ENCODE data around the gene SLC7A9. TPM values are rescaled to one million over a fixed set of nuclear protein-coding genes. Genes with fewer than 3 reads are reported as not detected.

Gene SLC7A9
- polyA plus RNA-seq, 2 of the 4 experiments (the other 2 are of a cell fraction): 0.50 to 0.62 TPM

GRCh38 chr19:32917616-32917996 lies 48.0 kb upstream of the SLC7A9 start:
- no peak for TF ChIP-seq CHD2 (IDR thresholded peaks at IDR 0.05; ENCODE audit: low read length, partially characterized antibody)
- peak; percentile 61 for TF ChIP-seq MAFK (IDR thresholded peaks at IDR 0.05; ENCODE audit: partially characterized antibody)
- TF ChIP-seq KDM1A (IDR thresholded peaks at IDR 0.05; ENCODE audit: low read depth): no peak
- Histone ChIP-seq H3K27ac (no peak overlapping the region), H3K4me2 (no peak overlapping the region), H3K4me3 (no peak overlapping the region), H3K4me1 (no peaks in the 10 kb centered on the region), H3K9me3 (no peaks in the 10 kb centered on the region)
- DNase-seq (ENCODE audit: low read depth in 1 of 2, low spot score in 1 of 2): no peak
- peak; percentile 13 for FAIRE-seq
- CTCF ChIA-PET: no interaction called here
- ATAC-seq: no peak
- POLR2A ChIA-PET: no interaction called here
- WGBS (ENCODE audit: missing lambda C conversion rate): 92% methylated on average over 8 of the region's 8 CpGs

DNA sequence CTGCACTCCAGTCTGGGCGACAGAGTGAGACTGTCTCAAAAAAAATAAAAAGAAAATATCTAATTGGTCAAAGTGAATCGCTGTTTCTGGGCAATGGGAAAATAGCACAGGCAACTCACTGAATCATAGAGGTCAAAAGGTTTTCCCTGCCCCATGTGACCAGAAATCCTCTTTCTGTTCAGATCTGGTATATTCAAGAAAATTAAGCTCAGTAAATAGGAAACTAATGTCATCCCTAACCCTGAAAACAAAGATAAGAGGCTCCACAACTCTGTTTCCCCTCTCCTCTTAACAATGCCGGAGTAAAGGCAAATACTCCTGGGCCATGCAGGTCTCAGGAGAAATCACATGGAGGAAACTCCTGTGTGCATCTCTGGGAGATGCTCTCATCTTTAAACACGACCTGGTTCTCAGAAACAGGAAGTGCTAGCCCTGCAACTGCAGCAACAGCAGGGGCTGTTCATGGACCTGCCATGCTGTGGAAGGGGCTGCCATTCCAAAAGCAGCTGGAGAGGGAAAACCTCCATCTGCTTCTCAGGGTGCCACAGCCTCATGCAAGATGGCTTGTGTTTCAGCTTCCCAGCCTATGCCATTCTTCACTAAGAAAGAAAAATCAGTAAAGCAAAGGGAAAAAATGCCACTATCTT lies 47.5 kb upstream of the SLC7A9 start:
- no peak overlapping the region for H3K27ac ChIP-seq
- TF ChIP-seq ATOH8 (CRISPR knock-in tag; IDR thresholded peaks at IDR 0.05; ENCODE audit: low read depth) (no peak), ZFP36 (IDR thresholded peaks at IDR 0.05; ENCODE audit: borderline replicate concordance, partially characterized antibody) (no peak), HOXB5 (CRISPR knock-in tag; IDR thresholded peaks at IDR 0.05) (no peak), ESRRA (IDR thresholded peaks at IDR 0.05; ENCODE audit: borderline replicate concordance, low read length) (no peak), FOSB (CRISPR knock-in tag; IDR thresholded peaks at IDR 0.05) (no peak), POLR2A (IDR thresholded peaks at IDR 0.05; ENCODE audit: low read length) (no peak), KDM1A (IDR thresholded peaks at IDR 0.05; ENCODE audit: low read depth) (no peak), SREBF2 (IDR thresholded peaks at IDR 0.05) (no peak), RFX5 (IDR thresholded peaks at IDR 0.05) (no peak)
- TF ChIP-seq, protein P1, sequence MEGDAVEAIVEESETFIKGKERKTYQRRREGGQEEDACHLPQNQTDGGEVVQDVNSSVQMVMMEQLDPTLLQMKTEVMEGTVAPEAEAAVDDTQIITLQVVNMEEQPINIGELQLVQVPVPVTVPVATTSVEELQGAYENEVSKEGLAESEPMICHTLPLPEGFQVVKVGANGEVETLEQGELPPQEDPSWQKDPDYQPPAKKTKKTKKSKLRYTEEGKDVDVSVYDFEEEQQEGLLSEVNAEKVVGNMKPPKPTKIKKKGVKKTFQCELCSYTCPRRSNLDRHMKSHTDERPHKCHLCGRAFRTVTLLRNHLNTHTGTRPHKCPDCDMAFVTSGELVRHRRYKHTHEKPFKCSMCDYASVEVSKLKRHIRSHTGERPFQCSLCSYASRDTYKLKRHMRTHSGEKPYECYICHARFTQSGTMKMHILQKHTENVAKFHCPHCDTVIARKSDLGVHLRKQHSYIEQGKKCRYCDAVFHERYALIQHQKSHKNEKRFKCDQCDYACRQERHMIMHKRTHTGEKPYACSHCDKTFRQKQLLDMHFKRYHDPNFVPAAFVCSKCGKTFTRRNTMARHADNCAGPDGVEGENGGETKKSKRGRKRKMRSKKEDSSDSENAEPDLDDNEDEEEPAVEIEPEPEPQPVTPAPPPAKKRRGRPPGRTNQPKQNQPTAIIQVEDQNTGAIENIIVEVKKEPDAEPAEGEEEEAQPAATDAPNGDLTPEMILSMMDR (IDR thresholded peaks at IDR 0.05): no peak
- TF ChIP-seq, protein P2, sequence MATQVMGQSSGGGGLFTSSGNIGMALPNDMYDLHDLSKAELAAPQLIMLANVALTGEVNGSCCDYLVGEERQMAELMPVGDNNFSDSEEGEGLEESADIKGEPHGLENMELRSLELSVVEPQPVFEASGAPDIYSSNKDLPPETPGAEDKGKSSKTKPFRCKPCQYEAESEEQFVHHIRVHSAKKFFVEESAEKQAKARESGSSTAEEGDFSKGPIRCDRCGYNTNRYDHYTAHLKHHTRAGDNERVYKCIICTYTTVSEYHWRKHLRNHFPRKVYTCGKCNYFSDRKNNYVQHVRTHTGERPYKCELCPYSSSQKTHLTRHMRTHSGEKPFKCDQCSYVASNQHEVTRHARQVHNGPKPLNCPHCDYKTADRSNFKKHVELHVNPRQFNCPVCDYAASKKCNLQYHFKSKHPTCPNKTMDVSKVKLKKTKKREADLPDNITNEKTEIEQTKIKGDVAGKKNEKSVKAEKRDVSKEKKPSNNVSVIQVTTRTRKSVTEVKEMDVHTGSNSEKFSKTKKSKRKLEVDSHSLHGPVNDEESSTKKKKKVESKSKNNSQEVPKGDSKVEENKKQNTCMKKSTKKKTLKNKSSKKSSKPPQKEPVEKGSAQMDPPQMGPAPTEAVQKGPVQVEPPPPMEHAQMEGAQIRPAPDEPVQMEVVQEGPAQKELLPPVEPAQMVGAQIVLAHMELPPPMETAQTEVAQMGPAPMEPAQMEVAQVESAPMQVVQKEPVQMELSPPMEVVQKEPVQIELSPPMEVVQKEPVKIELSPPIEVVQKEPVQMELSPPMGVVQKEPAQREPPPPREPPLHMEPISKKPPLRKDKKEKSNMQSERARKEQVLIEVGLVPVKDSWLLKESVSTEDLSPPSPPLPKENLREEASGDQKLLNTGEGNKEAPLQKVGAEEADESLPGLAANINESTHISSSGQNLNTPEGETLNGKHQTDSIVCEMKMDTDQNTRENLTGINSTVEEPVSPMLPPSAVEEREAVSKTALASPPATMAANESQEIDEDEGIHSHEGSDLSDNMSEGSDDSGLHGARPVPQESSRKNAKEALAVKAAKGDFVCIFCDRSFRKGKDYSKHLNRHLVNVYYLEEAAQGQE (IDR thresholded peaks at IDR 0.05): no peak
- ATAC-seq: no peak
- CTCF ChIA-PET: interaction anchor here (1.2 to 2.0 kb wide), 2 partner anchors 8 to 11 kb away, joined by 3 to 6 read pairs; no protein-coding TSS in a partner anchor
- FAIRE-seq: peak; percentile 7
- H3K4me1 ChIP-seq: no peaks in the 10 kb centered on the region
- no peak overlapping the region for H3K4me2 ChIP-seq
- 50% methylated on average over 4 of the region's 4 CpGs for WGBS (ENCODE audit: missing lambda C conversion rate)
- H3K4me3 ChIP-seq: no peak overlapping the region
- POLR2A ChIA-PET: no interaction called here
- no peak for DNase-seq (ENCODE audit: low read depth in 1 of 2, low spot score in 1 of 2)
- H3K9me3 ChIP-seq: no peaks in the 10 kb centered on the region

DNA sequence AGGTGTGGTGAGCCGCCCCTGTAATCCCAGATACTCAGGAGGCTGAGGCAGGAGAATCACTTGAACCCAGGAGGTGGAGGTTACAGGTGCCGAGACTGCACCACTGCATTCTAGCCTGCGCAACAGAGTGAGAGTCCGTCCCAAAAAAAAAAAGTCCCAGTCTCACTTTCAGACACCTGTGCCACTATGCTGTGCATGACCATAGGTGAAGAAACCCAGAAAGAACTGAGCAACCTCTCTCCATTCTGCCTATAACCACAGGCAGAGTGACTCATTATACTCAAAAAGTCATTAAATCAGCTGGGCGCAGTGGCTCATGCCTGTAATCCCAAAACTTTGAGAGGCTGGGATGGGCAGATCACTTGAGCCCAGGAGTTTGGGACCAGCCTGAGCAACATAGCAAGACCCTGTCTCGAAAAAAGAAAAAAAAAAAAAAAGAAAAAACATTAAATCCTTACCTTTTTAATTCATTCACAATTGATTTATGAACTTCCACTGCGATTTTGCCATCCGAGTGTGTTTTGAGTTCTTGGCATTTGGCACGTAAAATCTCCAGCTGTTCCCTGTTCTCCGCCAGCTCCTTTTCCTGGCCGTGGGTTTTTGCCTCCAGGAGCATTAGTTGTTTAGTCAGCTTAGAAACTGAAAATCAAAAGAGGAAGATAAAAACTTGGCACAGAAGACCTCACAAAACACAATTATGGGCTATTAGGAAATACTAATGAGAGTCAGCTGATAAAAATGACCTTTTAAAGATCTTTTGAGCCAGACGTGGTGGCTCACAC lies 45.5 kb upstream of the SLC7A9 start:
- ATAC-seq (no peak), FAIRE-seq (no peak), DNase-seq (ENCODE audit: low read depth in 1 of 2, low spot score in 1 of 2) (no peak)
- 90% methylated on average over 12 of the region's 12 CpGs for WGBS (ENCODE audit: missing lambda C conversion rate)
- POLR2A ChIA-PET: no interaction called here
- H3K4me3 ChIP-seq: no peak overlapping the region
- TF ChIP-seq EHMT2 (IDR thresholded peaks at IDR 0.05; ENCODE audit: low read depth): no peak
- no peak overlapping the region for H3K27ac ChIP-seq
- no peak overlapping the region for H3K4me2 ChIP-seq
- CTCF ChIA-PET: interaction anchor here (0.6 to 2.0 kb wide), 3 partner anchors 10 to 579 kb away, joined by 3 to 6 read pairs (median 4); no protein-coding TSS in a partner anchor
- H3K4me1 ChIP-seq: no peaks in the 10 kb centered on the region
- H3K9me3 ChIP-seq: no peaks in the 10 kb centered on the region
